Inferior parietal cortex (tissue), 1 donor: ENCODE measurements around the gene CAVIN2.
"Not testable (repeated sequence)": the region's sequence is repeated elsewhere in the genome, so short reads cannot be mapped to it uniquely, and the experiment has no call there.

Experiments used
- DNase-seq: peaks from one replicate; pipeline ENCODE4 v3.0.0-alpha.2; 2016; ENCODE audit errors: extremely low spot score

The CAVIN2 gene

GRCh38 chr2:191800874-191801273, 46.0 kb downstream of the CAVIN2 start:
- no peak for DNase-seq

- no peak for DNase-seq
These were observed 47.4 kb downstream of the CAVIN2 start for GRCh38 chr2:191799526-191799925.

GRCh38 chr2:191797942-191798876, 48.7 kb downstream of the CAVIN2 start:
- DNase-seq, result no peak

- DNase-seq, result no peak
These were observed 49.4 kb downstream of the CAVIN2 start for GRCh38 chr2:191797500-191797899.

- no peak for DNase-seq
These were observed 51.2 kb downstream of the CAVIN2 start for GRCh38 chr2:191795715-191796114.

GRCh38 chr2:191791953-191792560, 54.8 kb downstream of the CAVIN2 start:
- no peak for DNase-seq

GRCh38 chr2:191790737-191791136, 56.2 kb downstream of the CAVIN2 start:
- no peak for DNase-seq

- DNase-seq, result no peak
These were observed 57.1 kb downstream of the CAVIN2 start for GRCh38 chr2:191789796-191790195.

- no peak for DNase-seq
These were observed 60.2 kb downstream of the CAVIN2 start for GRCh38 chr2:191786694-191787093.

GRCh38 chr2:191785651-191786050, 61.2 kb downstream of the CAVIN2 start:
- DNase-seq, result not testable (repeated sequence)
